NCI-H2196 treated with DMSO at 0.1 percent for 48 hours (cell line): ENCODE results near the gene GPR146.

Experiments
- DNase-seq: peaks from one replicate; lab custom pipeline; 2025; ENCODE audit not compliant: unreplicated experiment; lab: John Stamatoyannopoulos, UW

GPR146 gene

DNA sequence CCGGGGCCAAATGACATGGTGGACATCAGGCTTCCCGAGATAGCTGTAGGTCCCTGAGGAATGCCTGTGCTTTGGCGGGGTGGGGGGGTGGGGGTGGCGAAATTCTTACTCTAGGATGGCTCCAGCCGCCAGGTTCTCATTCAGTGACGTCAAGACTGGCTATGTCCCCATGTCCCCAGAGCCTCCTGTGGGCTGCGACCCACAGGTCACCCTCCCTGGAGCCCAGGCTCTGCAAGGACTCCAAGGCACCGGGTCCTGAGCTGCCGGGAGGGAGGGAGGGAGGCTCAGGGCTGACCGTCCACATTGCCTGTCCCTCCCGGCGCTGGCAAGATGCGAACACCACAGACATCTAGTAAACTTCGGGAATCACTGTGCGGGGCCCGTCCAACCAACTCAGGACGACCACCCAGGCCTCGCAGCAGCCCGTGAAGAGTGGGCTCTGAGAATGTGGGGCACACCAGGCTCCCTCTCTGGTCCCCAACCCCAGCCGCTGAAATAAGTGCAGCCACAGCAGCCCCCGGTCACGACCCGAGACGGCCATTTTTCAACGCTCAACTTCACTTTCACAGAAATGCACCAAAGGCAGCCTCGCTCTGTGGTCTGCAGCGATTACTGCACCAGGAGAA, 12.6 kb downstream of the GPR146 start:
- DNase-seq: no peak

DNA sequence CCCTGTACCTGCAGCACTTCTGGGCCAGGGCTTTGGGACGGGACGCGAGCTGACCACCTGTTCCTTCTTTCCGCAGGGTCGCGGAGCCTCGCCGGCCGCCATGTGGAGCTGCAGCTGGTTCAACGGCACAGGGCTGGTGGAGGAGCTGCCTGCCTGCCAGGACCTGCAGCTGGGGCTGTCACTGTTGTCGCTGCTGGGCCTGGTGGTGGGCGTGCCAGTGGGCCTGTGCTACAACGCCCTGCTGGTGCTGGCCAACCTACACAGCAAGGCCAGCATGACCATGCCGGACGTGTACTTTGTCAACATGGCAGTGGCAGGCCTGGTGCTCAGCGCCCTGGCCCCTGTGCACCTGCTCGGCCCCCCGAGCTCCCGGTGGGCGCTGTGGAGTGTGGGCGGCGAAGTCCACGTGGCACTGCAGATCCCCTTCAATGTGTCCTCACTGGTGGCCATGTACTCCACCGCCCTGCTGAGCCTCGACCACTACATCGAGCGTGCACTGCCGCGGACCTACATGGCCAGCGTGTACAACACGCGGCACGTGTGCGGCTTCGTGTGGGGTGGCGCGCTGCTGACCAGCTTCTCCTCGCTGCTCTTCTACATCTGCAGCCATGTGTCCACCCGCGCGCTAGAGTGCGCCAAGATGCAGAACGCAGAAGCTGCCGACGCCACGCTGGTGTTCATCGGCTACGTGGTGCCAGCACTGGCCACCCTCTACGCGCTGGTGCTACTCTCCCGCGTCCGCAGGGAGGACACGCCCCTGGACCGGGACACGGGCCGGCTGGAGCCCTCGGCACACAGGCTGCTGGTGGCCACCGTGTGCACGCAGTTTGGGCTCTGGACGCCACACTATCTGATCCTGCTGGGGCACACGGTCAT, 13.3 kb downstream of the GPR146 start:
- DNase-seq: no peak

DNA sequence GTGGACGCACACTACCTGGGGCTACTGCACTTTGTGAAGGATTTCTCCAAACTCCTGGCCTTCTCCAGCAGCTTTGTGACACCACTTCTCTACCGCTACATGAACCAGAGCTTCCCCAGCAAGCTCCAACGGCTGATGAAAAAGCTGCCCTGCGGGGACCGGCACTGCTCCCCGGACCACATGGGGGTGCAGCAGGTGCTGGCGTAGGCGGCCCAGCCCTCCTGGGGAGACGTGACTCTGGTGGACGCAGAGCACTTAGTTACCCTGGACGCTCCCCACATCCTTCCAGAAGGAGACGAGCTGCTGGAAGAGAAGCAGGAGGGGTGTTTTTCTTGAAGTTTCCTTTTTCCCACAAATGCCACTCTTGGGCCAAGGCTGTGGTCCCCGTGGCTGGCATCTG, 14.0 kb downstream of the GPR146 start:
- DNase-seq: no peak

DNA sequence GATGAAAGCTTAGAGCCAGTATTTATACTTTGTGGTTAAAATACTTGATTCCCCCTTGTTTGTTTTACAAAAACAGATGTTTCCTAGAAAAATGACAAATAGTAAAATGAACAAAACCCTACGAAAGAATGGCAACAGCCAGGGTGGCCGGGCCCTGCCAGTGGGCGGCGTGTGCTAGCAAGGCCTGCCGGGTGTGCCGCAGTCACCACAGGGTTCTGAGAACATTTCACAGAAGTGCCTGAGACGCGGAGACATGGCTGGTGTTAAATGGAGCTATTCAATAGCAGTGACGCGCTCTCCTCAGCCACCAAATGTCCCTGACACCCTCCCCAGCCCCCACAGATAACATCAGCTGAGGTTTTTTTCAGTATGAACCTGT, 14.5 kb downstream of the GPR146 start:
- no peak for DNase-seq

DNA sequence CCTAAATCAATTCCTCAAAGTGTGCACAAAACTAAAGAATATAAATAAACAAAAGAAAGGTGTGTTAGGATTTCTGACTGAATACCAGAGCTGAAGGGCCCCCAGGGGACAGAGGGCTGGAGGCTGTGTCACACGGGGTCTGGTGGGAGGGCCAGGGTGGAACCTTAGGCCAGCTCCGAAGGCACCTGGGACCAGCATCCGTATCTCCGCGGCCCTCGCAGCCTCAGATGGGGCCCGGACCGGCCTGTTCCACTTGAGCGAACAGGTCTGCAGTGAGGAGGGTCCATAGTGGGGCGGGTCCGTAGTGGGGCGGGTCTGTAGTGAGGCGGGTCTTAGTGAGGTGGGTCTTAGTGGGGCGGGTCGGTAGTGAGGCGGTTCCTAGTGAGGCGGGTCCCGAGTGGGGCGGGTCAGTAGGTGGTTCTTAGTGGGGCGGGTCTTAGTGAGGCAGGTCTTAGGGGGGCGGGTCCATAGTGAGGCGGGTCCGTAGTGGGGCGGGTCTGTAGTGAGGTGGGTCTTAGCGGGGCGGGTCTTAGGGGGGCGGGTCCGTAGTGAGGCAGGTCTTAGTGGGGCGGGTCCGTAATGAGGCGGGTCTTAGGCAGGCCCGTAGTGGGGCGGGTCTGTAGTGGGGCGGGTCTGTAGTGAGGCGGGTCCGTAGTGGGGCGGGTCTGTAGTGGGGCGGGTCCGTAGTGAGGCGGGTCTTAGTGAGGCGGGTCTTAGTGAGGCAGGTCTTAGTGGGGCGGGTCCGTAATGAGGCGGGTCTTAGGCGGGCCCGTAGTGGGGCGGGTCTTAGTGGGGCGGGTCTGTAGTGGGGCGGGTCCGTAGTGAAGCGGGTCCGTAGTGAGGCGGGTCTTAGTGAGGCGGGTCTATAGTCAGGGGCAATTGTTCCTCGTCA, 15.1 kb downstream of the GPR146 start:
- no peak for DNase-seq

DNA sequence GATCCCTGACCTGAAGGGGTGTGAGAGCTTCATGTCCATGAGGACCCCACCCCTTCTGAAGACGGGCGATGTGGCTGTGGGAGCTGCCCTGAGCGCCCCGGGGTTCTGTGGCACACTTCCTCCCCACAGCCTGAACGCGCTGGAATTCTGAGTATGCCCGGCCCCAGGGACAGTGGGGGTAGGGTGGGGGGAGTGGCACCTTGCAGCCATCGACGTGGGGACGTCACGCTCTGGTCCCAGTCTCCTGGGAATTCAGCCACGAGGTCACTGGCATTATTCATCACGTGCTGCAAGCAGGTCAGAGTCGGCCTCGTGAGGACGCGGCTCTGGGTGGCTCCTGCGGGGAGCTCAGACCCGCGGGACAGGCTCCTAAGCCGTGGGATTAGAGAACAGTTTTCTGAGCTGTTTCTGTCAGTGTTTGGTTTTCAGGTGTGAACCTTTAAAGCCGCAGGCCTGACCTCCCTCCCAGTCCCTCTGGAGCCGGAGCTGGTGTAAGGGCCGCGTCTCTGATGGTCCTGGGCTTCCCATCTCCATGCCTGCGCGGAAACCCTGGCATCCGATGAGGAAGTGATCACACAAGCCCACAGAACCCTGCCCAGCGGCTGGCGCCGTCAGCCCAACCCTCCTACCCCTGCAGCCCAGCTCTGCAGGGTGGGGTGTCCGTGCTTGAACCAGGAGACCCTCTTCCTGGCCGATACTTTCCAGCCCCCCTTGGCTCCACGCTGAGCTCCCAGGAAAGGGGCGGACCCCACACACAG, 16.1 kb downstream of the GPR146 start:
- no peak for DNase-seq

DNA sequence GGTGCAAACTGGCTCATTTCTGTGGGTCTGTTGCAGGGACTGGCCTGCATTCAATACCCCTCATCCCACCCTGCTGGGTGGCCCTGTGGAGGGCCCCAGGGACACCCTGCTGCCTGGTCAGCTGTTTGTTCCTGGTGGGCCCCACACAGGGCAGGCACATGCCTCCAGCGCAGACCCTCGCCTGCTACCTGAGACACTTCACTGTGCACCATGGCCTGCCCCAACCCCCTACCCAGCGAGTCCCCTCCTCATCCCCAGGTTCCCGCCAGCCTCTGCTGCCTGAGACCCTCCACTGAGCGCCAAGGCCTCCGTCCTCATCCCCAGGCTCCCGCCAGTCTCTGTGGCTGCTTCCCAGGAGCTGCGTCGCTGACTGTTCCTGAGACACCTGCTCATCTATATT, 16.8 kb downstream of the GPR146 start:
- no peak for DNase-seq

DNA sequence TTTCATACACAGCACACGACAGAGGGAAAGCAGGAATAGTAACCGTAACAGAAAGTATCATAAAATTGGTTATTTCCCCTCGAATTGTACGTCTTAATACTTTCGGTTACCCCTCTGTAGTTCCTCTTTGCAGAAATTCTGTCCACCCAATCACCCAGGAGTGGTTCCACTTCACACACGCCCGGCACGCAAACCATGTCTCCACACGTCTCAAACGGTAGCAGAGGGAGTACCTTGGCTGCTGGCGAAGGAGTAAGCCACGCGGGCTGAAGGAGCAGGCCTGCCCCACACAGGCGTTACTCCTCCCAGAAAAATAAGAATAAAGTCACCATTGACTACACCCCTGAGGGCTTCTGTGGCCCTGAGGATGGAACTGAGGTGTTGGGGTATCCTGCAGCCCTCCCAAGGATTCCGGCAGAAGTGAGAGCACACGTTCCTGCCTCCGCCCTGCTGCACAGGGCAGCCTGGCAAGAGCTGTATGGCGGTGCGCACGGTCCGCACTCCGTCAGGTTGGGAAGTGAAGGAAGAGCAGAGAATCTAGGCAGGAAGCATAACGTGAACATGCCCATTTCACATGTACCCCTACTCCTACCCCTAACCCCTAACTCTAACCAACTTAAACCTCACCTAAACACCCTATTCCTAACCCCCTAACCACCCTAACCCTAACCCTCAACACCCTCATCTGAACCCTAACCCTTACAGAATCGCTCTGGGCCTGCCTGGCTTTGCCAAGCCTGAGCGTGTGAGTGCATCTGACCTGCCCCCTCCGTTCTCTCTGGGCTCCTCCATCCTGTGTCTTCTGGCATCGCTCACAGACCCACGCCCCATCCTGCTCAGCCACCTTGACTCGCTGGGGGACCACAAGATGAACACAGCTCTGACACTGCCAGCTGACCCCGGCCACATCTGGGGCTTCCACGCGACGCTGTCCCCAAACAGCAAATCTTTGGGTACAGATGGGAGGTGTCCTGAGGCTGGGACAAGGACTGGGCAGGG, 18.2 kb downstream of the GPR146 start:
- DNase-seq: no peak

DNA sequence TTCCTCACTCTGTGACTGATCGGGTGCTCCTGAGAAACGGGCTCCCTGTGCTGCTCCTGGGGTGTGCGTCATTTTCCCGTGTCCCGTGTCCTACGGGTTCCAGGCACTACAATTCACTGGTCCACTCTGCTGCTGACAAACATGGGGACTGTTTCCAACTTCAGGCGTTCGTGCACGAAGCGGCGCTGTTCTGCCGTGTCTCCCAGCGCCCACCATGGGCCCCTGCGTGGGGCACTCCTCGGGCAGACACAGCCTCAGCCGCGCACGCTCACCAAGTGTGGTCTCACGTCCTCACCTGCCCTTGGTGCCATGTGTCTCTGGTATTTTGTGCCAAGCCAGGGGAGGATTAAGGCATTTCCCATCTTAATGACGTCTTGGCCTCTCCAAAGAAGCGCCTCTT, 19.0 kb downstream of the GPR146 start:
- DNase-seq: no peak

DNA sequence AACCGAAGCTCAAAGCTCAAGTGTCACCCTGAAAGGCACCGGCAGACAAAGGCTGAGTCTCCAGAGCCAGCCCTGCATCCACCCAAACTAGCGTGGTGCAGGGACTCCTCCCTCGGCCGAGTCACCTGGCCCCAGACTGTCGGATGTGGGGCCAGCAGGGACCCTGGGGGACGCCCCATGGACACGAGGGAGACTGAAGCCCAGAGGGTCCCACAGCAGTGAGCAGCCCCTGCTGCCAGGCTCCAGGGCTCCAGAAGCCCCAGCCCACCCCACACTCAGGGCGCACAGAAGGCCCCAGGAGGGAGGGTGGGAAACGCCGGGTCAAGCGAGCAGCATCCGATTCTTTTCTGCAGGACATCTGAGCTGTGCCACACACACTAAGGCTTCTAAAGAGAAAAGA, 20.2 kb downstream of the GPR146 start:
- no peak for DNase-seq

DNA sequence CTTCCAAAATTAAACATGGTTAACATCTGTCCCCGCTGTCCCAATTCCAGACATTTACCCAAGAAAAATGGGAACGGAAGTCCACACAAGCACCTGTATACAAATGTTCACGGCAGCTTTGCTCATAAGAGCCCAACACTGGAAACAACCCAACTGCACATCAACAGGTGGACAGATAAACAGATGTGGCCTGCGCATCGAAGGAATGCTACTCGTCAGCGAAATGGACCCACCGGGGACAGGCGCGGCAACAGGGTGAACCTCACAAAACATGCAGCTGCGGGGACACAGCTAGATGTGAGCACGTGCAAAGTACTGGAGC, 20.9 kb downstream of the GPR146 start:
- no peak for DNase-seq

DNA sequence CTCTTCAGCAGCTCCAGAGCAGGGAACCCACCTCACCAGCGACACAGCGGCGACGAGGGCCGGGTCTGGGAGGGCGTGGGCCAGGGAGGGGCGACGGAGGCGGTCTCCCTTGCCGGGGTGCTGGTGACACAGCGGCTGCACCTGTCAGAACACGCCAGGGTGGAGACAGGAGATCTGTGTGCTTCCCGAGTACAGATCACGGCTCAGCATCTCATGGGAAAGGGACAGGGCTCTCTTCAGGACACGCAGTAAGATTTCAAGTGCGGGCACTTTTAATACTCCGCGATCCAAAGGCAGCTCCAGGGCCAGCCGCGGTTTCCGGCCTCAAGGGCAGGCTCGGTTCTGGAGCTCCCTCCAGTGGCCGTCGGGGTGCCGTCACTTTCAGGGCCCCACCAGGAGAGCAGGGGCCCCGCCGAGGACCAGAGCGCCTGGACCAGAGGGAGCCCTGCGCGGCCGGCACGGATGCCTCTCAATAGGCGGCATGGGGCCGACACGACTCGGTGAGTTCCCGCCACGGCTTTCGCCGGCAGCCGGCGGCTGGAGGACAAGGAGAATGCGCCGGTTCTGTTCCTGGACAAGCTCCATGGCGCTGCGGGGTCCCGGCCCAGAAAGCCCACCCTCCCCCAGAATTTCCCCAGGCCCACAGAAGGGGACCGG, 21.4 kb downstream of the GPR146 start:
- peak; percentile 29 for DNase-seq

DNA sequence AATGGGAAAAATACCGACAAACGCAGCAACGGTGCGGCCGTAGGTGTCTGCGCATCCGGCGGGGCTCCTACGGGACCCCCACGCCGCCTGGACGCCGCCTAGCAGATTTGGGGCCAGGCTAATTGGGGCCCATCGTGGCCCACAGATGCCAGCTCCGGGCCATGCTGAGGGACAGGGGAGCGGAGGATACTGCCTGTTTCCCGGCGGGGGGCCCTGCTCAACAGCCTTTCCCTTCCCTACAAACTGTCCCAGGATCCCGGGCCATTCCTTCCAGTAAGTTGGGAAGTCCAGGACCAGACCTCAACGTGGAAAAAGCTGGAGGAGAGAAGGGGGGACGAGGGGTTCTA, 21.9 kb downstream of the GPR146 start:
- DNase-seq: no peak

DNA sequence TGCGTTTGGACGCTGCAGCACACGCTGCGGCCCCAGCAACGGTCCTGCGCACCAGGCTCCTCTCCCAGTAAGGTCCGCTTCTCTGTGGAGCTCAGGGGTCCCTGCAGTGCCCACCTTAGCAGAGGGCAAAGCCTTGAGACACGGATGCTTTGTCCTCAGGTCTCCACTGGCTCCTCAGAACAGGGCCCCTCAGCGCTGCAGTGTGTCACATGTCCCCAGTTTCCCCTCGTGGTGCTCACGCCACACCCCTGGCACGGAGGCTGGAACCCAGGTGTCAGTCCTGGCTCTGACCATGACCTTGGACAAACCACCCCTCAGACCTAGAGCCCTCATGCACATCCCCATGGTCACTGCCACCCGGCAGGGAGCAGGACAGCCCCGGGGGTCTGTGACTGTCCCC, 23.7 kb downstream of the GPR146 start:
- no peak for DNase-seq

DNA sequence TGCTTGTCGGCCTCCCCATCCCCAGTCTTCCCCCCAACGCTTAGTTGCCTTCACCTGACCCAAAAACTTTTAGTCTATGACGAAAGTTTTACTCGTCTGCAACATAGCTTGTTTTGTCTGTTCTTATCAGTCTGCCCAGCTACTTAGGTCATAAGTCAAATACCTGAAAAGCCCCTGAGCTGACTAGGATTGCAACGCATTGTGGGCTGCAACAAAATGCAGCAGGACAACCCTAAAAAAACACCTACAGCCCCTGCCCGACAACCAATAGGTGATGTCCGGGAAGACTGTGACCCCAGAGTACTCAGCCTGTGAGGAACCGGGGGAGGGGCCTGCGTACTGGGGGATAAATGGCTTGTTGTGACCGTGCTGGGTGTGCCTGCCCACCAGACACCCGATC, 24.3 kb downstream of the GPR146 start:
- no peak for DNase-seq

DNA sequence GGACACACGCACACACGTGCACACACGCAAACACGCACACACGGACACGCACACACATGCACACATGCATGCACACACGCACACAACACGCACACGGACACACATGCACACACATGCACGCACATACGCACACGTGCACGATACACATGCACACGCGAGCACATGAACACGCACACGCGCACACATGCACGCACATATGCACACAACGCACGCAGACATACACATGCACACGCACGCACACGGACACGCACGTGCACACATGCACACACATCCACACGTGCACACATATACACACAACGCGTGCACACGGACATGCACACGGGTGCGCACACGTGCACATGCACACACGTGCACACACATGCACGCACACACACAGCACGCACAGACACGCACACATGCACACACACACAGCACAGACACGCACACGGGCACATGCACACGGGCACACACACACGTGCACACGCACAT, 26.2 kb downstream of the GPR146 start:
- DNase-seq: no peak

DNA sequence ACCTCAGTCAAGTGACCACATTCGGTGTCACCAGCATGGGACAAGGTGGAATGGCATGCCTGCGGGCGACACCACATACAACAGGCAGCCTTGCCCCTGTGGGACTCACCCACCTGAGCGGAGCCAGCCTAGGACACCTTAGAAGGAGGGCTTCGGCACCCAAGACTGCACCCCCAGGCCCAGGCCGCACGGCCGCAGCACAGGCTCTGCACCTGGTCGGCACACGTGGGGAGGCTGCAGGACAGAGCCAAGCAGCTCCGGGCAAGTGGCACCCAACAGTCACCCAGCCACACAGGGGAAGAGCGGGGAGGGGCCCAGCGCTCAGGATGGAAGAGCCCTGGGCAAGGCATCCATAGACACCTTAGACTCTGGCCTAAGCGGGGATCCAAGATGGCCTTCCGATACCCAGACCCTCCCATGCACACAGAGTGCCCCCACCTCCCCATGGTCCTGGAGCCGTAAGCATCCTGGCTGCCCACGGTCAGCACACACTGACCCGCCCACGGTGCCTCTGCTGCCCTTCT, 27.4 kb downstream of the GPR146 start:
- DNase-seq: no peak

DNA sequence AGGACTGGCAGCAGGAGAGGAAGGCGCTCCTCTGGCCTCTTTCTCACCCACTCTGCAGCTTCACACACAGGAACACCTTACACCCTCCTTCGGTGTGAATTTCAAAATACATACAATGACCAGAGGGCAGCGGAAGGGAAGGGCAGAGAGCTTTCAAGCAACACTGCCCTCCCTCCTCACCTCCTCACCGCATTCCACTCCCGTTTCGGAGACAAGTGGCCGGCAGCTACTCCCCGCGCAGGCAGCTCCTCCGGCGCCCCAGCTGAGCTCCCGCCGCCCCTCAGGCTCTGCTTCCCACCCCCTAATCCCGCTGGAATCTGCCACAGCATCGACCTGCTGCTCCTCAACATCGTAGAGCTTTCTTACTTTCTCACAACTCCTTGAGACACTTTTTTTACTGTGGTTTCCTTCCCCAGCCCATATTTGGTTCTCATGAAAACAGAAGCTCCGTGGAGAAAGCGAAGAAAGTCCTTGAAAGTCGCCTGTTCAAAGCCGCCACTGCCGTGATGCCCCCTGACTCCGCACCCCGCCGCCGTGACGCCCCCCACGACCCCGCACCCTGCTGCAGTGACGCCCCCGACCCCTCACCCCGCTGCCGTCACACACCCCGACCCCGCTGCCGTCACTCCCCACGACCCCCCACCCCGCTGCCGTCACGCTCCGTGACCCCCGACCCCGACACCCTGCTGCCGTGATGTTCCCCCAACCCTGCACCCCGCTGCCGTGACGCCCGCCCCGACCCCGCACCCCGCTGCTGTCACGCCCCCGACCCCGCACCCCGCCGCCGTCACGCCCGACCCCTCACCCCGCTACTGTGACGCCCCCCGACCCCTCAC, 29.0 kb downstream of the GPR146 start:
- no peak for DNase-seq
